HepG2 (cell line): Measurements from ENCODE around the gene CEBPZOS. TPM values are rescaled to one million over a fixed set of nuclear protein-coding genes. Genes with fewer than 3 reads are reported as not detected.

Source experiments
- ARNT ChIP-seq: fragments of 450-650 bp; IDR thresholded peaks from 2 replicates; pipeline ENCODE4 v1.6.1; 2017
- CC2D1A ChIP-seq: sonication (generic); formaldehyde crosslinking; IDR thresholded peaks from 2 replicates; pipeline ENCODE4 v1.8.1; 2023; ENCODE audit warnings: mild to moderate bottlenecking, missing genetic modification reagents
- EP300 ChIP-seq, 3 experiments: sonication (generic) in 1 of 3; formaldehyde crosslinking in 1 of 3; IDR thresholded peaks; 2 replicates each; pipeline versions ENCODE4 v1.5.1 to v1.6.1; 2011 to 2020; ENCODE audit warnings: low read depth in 2 of 3, low read length in 2 of 3, borderline replicate concordance in 1 of 3, improper control_type of control experiment in 1 of 3, mild to moderate bottlenecking in 1 of 3, missing genetic modification reagents in 1 of 3, moderate library complexity in 1 of 3
- GATA4 ChIP-seq: sonication (generic); IDR thresholded peaks from 2 replicates; pipeline ENCODE4 v1.6.1; 2016; ENCODE audit warnings: antibody characterized with exemption, low read depth, borderline replicate concordance
- HOXA3 ChIP-seq: sonication (generic); formaldehyde crosslinking; IDR thresholded peaks from 2 replicates; pipeline ENCODE4 v1.5.0; 2020; ENCODE audit warnings: missing genetic modification reagents
- NFE2L2 ChIP-seq: fragments of 150-350 bp; IDR thresholded peaks from 2 replicates; pipeline ENCODE4 v1.6.1; 2014; ENCODE audit warnings: low read length
- RBFOX2 ChIP-seq: fragments of 200-400 bp; formaldehyde crosslinking; IDR thresholded peaks from 2 replicates; pipeline ENCODE4 v1.6.1; 2017; ENCODE audit warnings: low read depth, mild to moderate bottlenecking, low read length
- TBP ChIP-seq: sonication (generic); formaldehyde crosslinking; IDR thresholded peaks from 2 replicates; pipeline ENCODE4 v1.5.0; 2020; ENCODE audit warnings: missing genetic modification reagents
- ZBED4 ChIP-seq: sonication (generic); formaldehyde crosslinking; IDR thresholded peaks from 2 replicates; pipeline ENCODE4 v1.4.0; 2020; ENCODE audit warnings: missing genetic modification reagents, borderline replicate concordance
- ZNF224 ChIP-seq: sonication (generic); formaldehyde crosslinking; IDR thresholded peaks from 2 replicates; pipeline ENCODE4 v1.5.0; 2020; ENCODE audit warnings: mild to moderate bottlenecking, missing genetic modification reagents
- ZNF383 ChIP-seq: sonication (generic); formaldehyde crosslinking; IDR thresholded peaks from 2 replicates; pipeline ENCODE4 v1.4.0; 2020; ENCODE audit warnings: missing genetic modification reagents, mild to moderate bottlenecking, borderline replicate concordance
- ZNF513 ChIP-seq: sonication (generic); formaldehyde crosslinking; conservative IDR thresholded peaks from 2 replicates; pipeline ENCODE4 v1.5.0; 2020; ENCODE audit warnings: missing genetic modification reagents
- ZNF580 ChIP-seq: IDR thresholded peaks from 2 replicates; pipeline ENCODE4 v1.6.1; 2016; ENCODE audit warnings: low read depth, borderline replicate concordance
- polyA plus RNA-seq, 8 experiments: library from polyadenylated mRNA; depleted of rRNA in 3 of 8; stranded (reverse) in 7 of 8; unstranded in 1 of 8; fragments of >200 nt; fragmentation: Illumina TruSeq in 4 of 8; extraction: Trizol in 4 of 8; gene quantifications; 2 replicates each; pipeline versions ENCODE4 v1.2.1 to v1.2.3, GENCODE V29; 2011 to 2016; ENCODE audit warnings: low read depth in 4 of 8, missing spikeins in 1 of 8, mixed read lengths in 1 of 8; ENCODE audit not compliant: insufficient read depth in 1 of 8
- total RNA-seq, 5 experiments: library from RNA; depleted of rRNA; stranded (reverse); fragments of >200 nt; fragmentation: Illumina TruSeq; extraction: Trizol; gene quantifications; 2 replicates each; pipeline ENCODE4 v1.2.3, GENCODE V29; 2016; ENCODE audit warnings: low read depth in 1 of 5
- TF ChIP-seq, protein P1 (sequence below): sonication (generic); formaldehyde crosslinking; IDR thresholded peaks from 2 replicates; pipeline ENCODE4 v1.4.0; 2020; ENCODE audit warnings: missing genetic modification reagents
- TF ChIP-seq, protein P2 (sequence below): sonication (generic); formaldehyde crosslinking; IDR thresholded peaks from 2 replicates; pipeline ENCODE4 v1.4.0; 2020; ENCODE audit warnings: missing genetic modification reagents

Gene CEBPZOS
- total and polyA plus RNA-seq, 2 of the 13 experiments (the other 11 are each of a cell fraction or from before 2014, with no cell fraction given) = 18.6 to 44.7 TPM

- TF ChIP-seq ZBED4 (CRISPR knock-in tag) (peak; percentile 74; the same call in 1 of the 2 replicates), NFE2L2 (no peak), ZNF383 (CRISPR knock-in tag) (no peak), ARNT (no peak), ZNF224 (peak; percentile 94), RBFOX2 (peak; percentile 84), ZNF580 (CRISPR knock-in tag) (peak; percentile 94), HOXA3 (CRISPR knock-in tag) (peak; percentile 99), TBP (CRISPR knock-in tag) (0 out of 2 replicates have a peak, but pooled peaks have one; percentile 23), EP300 (IDR thresholded peaks at IDR 0.05; ENCODE audit: low read depth in 2 of 2, low read length in 2 of 2) (peak; percentile 31 to 73), EP300 (CRISPR knock-in tag; IDR thresholded peaks at IDR 0.05; ENCODE audit: borderline replicate concordance) (peak; percentile 45; the same call in 1 of the 2 replicates), GATA4 (peak; percentile 80; the same call in 1 of the 2 replicates), CC2D1A (CRISPR knock-in tag) (no peak), ZNF513 (no peak)
- TF ChIP-seq, protein P1, sequence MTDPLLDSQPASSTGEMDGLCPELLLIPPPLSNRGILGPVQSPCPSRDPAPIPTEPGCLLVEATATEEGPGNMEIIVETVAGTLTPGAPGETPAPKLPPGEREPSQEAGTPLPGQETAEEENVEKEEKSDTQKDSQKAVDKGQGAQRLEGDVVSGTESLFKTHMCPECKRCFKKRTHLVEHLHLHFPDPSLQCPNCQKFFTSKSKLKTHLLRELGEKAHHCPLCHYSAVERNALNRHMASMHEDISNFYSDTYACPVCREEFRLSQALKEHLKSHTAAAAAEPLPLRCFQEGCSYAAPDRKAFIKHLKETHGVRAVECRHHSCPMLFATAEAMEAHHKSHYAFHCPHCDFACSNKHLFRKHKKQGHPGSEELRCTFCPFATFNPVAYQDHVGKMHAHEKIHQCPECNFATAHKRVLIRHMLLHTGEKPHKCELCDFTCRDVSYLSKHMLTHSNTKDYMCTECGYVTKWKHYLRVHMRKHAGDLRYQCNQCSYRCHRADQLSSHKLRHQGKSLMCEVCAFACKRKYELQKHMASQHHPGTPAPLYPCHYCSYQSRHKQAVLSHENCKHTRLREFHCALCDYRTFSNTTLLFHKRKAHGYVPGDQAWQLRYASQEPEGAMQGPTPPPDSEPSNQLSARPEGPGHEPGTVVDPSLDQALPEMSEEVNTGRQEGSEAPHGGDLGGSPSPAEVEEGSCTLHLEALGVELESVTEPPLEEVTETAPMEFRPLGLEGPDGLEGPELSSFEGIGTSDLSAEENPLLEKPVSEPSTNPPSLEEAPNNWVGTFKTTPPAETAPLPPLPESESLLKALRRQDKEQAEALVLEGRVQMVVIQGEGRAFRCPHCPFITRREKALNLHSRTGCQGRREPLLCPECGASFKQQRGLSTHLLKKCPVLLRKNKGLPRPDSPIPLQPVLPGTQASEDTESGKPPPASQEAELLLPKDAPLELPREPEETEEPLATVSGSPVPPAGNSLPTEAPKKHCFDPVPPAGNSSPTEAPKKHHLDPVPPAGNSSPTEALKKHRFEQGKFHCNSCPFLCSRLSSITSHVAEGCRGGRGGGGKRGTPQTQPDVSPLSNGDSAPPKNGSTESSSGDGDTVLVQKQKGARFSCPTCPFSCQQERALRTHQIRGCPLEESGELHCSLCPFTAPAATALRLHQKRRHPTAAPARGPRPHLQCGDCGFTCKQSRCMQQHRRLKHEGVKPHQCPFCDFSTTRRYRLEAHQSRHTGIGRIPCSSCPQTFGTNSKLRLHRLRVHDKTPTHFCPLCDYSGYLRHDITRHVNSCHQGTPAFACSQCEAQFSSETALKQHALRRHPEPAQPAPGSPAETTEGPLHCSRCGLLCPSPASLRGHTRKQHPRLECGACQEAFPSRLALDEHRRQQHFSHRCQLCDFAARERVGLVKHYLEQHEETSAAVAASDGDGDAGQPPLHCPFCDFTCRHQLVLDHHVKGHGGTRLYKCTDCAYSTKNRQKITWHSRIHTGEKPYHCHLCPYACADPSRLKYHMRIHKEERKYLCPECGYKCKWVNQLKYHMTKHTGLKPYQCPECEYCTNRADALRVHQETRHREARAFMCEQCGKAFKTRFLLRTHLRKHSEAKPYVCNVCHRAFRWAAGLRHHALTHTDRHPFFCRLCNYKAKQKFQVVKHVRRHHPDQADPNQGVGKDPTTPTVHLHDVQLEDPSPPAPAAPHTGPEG (CRISPR knock-in tag) = no peak; the same call in none of the 2 replicates
- TF ChIP-seq, protein P2, sequence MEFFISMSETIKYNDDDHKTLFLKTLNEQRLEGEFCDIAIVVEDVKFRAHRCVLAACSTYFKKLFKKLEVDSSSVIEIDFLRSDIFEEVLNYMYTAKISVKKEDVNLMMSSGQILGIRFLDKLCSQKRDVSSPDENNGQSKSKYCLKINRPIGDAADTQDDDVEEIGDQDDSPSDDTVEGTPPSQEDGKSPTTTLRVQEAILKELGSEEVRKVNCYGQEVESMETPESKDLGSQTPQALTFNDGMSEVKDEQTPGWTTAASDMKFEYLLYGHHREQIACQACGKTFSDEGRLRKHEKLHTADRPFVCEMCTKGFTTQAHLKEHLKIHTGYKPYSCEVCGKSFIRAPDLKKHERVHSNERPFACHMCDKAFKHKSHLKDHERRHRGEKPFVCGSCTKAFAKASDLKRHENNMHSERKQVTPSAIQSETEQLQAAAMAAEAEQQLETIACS (CRISPR knock-in tag) = no peak
Observed at GRCh38 chr2:37231241-37232130, 35.2 kb downstream of the CEBPZOS start, which contains the start of the genes CEBPZ and NDUFAF7 (continued).
